IPS DF 6.9 (cell line): ENCODE measurements around the gene AACS.
"Not testable (repeated sequence)": the region's sequence is repeated elsewhere in the genome, so short reads cannot be mapped to it uniquely, and the experiment has no call there.

Experiments used
- DNase-seq: peaks from one replicate; pipeline ENCODE4 v3.0.0-alpha.2; 2013; ENCODE audit warnings: low read depth, low spot score
- H3K27ac ChIP-seq: one replicate; pipeline ENCODE4 v1.5.1; 2013; ENCODE audit warnings: low read length, control low read depth
- H3K27me3 ChIP-seq: 2 replicates; pipeline ENCODE4 v1.6.1; 2013; ENCODE audit warnings: mild to moderate bottlenecking, low read length; ENCODE audit not compliant: control insufficient read depth, insufficient read depth
- H3K36me3 ChIP-seq: 2 replicates; pipeline ENCODE4 v1.6.1; 2013; ENCODE audit warnings: low read length; ENCODE audit not compliant: control insufficient read depth, insufficient read depth
- H3K4me1 ChIP-seq: 2 replicates; pipeline ENCODE4 v1.6.1; 2013; ENCODE audit warnings: low read length; ENCODE audit not compliant: control insufficient read depth, insufficient read depth
- H3K4me3 ChIP-seq: 2 replicates; pipeline ENCODE4 v1.5.1; 2013; ENCODE audit warnings: mild to moderate bottlenecking, low read length
- H3K9me3 ChIP-seq: 2 replicates; pipeline ENCODE4 v1.6.1; 2013; ENCODE audit warnings: low read length, inconsistent platforms; ENCODE audit not compliant: control insufficient read depth, insufficient read depth
- WGBS: extraction: QIAGEN DNeasy Blood & Tissue Kit; methylation state at CpG from one replicate; pipeline ENCODE4 v1.1.7; 2013; ENCODE audit warnings: mixed read lengths, missing lambda C conversion rate; ENCODE audit not compliant: insufficient read length, insufficient coverage; 5-methylcytosine and 5-hydroxymethylcytosine counted together

Gene AACS

DNA sequence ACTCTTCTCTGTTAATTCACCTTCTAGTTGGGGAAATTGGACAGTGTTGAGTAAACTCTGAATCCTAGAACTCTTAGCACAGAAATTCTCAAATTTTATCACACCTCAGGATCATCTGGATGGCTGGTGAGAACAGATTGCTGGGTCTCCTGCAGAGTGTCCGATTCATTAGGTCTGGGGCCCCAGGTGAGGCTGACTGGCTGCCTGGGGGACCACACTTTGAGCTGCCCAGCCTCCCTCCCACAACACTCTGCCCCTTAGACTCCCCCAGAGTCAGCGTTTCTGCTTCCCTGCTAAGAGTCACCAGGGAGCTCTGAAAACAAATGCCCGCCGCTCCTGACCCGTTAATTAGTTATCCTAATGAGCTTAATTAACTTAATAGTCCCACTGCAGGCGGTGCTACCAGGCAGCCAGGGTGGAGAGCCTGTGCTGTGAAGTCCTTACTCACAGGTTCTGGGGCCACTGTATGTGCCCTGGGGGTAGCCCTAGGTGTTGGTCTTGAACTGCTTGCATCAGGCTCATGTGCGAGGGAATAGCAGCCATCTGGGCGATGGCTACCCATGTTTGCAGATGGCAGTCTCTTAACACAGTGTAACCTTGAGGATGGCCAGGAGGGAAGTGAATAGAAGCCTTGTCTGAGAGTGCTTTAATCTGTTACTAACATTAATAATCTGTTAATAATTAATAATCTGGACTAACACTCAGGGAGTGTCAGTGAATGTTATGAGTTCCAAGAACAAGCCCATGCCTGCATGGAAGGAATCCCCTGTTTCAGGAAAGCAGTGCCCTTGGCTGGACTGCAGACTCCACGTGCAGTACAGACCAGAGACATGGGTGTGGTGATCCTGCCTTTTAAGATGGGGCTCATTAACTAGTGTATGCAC is 35.6 kb downstream of the AACS start:
- no peak overlapping the region for H3K27ac ChIP-seq
- WGBS, result no CpG with 5 or more reads among the region's 9 CpGs

DNA sequence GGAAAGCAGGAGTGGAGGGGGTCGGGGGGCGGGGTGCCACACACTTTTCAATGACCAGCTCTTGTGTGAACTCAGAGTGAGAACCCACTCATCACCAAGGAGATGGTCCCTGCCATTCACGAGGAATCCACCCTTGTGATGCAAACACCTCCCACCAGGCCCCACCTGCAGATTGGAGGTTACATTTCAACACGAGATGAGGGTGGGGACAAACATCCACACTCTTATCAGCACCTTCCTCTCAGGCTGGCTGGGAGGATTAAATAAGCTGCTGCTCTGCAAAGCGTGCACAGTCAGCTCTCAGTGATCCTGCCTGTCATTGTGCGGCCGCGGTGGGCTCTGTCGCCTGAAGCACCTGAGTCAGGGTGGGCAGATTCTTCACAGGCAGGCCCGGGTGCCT is 39.7 kb downstream of the AACS start:
- WGBS, result no CpG with 5 or more reads among the region's 10 CpGs
- Histone ChIP-seq H3K36me3 (peaks cover 14% of the 10 kb centered on the region), H3K27ac (no peak overlapping the region), H3K4me3 (no peak overlapping the region), H3K9me3 (no peaks in the 10 kb centered on the region), H3K27me3 (no peaks in the 10 kb centered on the region), H3K4me1 (no peaks in the 10 kb centered on the region)
- no peak for DNase-seq

More for the DNA sequence above, 35.6 kb downstream of the AACS start:
- Histone ChIP-seq H3K9me3 (no peaks in the 10 kb centered on the region), H3K36me3 (peaks cover 4% of the 10 kb centered on the region; the same call in 1 of the 2 replicates), H3K4me3 (no peak overlapping the region), H3K4me1 (no peaks in the 10 kb centered on the region), H3K27me3 (no peaks in the 10 kb centered on the region)
- DNase-seq, result no peak

DNA sequence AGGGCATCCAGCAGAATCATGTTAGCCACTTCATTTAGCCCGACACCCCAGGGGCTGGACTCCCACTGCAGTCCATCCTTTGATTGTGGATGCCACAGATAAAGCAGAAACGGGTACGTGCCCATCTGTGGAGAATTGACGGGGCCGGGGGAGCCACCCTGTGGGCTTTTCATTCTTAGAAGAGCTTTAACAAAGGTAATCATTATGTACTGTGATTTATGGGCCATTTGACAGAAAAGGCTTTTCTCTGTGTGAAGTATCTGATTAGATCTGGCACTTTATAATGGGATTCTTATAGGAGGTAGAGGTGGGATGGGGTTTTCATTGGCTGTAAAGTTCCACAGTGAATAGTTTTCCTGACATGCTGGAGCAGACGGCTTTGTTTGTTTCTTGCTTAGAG is 40.4 kb downstream of the AACS start:
- H3K4me1 ChIP-seq, result no peaks in the 10 kb centered on the region
- peaks cover 18% of the 10 kb centered on the region for H3K36me3 ChIP-seq
- no CpG with 5 or more reads among the region's 6 CpGs for WGBS
- H3K27ac ChIP-seq, result no peak overlapping the region
- no peak for DNase-seq
- no peaks in the 10 kb centered on the region for H3K9me3 ChIP-seq
- H3K4me3 ChIP-seq, result no peak overlapping the region
- H3K27me3 ChIP-seq, result no peaks in the 10 kb centered on the region

GRCh38 chr12:125110641-125111360 is 45.6 kb downstream of the AACS start:
- H3K4me1 ChIP-seq, result no peaks in the 10 kb centered on the region
- WGBS, result no CpG with 5 or more reads among the region's 14 CpGs
- H3K9me3 ChIP-seq, result no peaks in the 10 kb centered on the region
- no peaks in the 10 kb centered on the region for H3K27me3 ChIP-seq
- DNase-seq, result no peak
- H3K27ac ChIP-seq, result no peak overlapping the region
- H3K36me3 ChIP-seq, result peaks cover 17% of the 10 kb centered on the region
- no peak overlapping the region for H3K4me3 ChIP-seq

- H3K4me3 ChIP-seq, result no peak overlapping the region
- H3K4me1 ChIP-seq, result no peaks in the 10 kb centered on the region
- WGBS, result no CpG with 5 or more reads among the region's 3 CpGs
- no peak overlapping the region for H3K27ac ChIP-seq
- no peak for DNase-seq
- H3K27me3 ChIP-seq, result no peaks in the 10 kb centered on the region
- H3K9me3 ChIP-seq, result no peaks in the 10 kb centered on the region
- peaks cover 15% of the 10 kb centered on the region for H3K36me3 ChIP-seq
These were observed 46.2 kb downstream of the AACS start for GRCh38 chr12:125111403-125111802.

GRCh38 chr12:125112614-125113013 is 47.4 kb downstream of the AACS start:
- not testable (repeated sequence) for DNase-seq, H3K4me3 ChIP-seq, H3K9me3 ChIP-seq, H3K27me3 ChIP-seq, H3K36me3 ChIP-seq, H3K27ac ChIP-seq, H3K4me1 ChIP-seq
- no CpG with 5 or more reads among the region's 6 CpGs for WGBS

DNA sequence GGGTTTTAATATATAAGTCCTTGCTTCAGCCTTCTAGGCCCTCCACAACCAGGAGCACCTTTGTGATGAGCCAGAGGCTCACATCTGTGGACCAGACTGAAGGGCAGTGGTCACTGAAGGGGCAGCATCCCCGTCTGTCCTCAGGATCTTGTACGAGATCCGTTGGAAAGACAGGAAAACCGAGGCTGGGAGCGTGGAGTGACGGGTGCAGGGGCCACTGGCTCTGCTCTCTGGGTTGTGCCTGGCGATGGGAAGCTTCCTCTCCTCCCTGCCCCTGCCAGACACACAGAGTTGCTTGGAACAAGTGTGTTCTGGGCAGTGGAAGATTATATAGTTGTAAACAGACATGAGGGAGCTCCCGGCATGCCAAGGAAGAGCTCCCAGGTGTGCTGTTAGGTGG is 48.0 kb downstream of the AACS start:
- Histone ChIP-seq H3K4me3 (no peak overlapping the region), H3K9me3 (no peaks in the 10 kb centered on the region), H3K27ac (no peak overlapping the region), H3K4me1 (no peaks in the 10 kb centered on the region), H3K36me3 (peaks cover 11% of the 10 kb centered on the region), H3K27me3 (no peaks in the 10 kb centered on the region)
- WGBS, result no CpG with 5 or more reads among the region's 8 CpGs
- no peak for DNase-seq

DNA sequence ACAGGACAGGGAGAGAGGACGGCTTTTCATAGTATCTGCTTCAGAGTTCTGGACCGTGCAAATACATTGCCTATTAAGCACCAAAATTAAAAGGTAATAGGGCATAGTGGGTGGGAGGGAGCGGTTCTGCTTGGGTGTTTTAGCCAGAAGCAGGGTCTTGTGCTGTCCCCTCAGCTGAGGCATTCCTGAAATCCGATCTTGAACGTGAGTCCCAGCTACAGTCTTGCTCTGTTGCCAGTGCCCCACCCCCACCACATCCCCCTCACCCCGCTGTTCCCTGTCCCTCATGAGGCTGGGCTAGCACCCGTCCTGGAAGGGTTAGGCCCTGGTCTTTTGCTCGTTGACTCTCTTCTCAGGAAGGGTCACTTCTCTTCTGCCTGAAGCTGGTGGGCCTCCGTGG is 48.6 kb downstream of the AACS start:
- Histone ChIP-seq H3K4me3 (no peak overlapping the region), H3K27me3 (no peaks in the 10 kb centered on the region), H3K27ac (no peak overlapping the region), H3K36me3 (peaks cover 16% of the 10 kb centered on the region), H3K4me1 (no peaks in the 10 kb centered on the region), H3K9me3 (no peaks in the 10 kb centered on the region)
- WGBS, result no CpG with 5 or more reads among the region's 9 CpGs
- DNase-seq, result no peak

- Histone ChIP-seq H3K36me3 (peaks cover 16% of the 10 kb centered on the region), H3K4me1 (no peaks in the 10 kb centered on the region), H3K27ac (no peak overlapping the region), H3K9me3 (no peaks in the 10 kb centered on the region), H3K27me3 (no peaks in the 10 kb centered on the region), H3K4me3 (no peak overlapping the region)
- WGBS, result no CpG with 5 or more reads among the region's 40 CpGs
- DNase-seq, result no peak
These were observed 49.3 kb downstream of the AACS start for GRCh38 chr12:125114365-125115141.

- Histone ChIP-seq H3K9me3 (no peaks in the 10 kb centered on the region), H3K27me3 (no peaks in the 10 kb centered on the region), H3K4me3 (no peak overlapping the region), H3K4me1 (no peaks in the 10 kb centered on the region), H3K36me3 (peaks cover 20% of the 10 kb centered on the region), H3K27ac (no peak overlapping the region)
- no CpG with 5 or more reads among the region's 12 CpGs for WGBS
- DNase-seq, result no peak
These were observed 55.3 kb downstream of the AACS start for GRCh38 chr12:125120566-125120965.
